Fibroblast of lung (primary cell): Measurements from ENCODE around the gene NRIP1. TPM values are rescaled to one million over a fixed set of nuclear protein-coding genes. Genes with fewer than 3 reads are reported as not detected.

Source experiments
- DNase-seq, 2 donors: peaks; one replicate each; pipeline versions ENCODE4 v3.0.0 to v3.0.0-alpha.2; 2010; ENCODE audit warnings: low read depth in 2 of 2
- H2AFZ ChIP-seq: 2 replicates; pipeline ENCODE4 v1.5.1; 2012; ENCODE audit warnings: low read length, control low read depth, inconsistent platforms
- H3K27ac ChIP-seq: 2 replicates; pipeline ENCODE4 v1.5.1; 2011; ENCODE audit warnings: low read length, control low read depth; ENCODE audit not compliant: insufficient read depth
- H3K27me3 ChIP-seq: 2 replicates; pipeline ENCODE4 v1.5.1; 2011; ENCODE audit warnings: mild to moderate bottlenecking, low read length; ENCODE audit not compliant: control insufficient read depth, insufficient read depth
- H3K36me3 ChIP-seq: 2 replicates; pipeline ENCODE4 v1.5.1; 2011; ENCODE audit warnings: low read length; ENCODE audit not compliant: control insufficient read depth, insufficient read depth
- H3K4me1 ChIP-seq: 2 replicates; pipeline ENCODE4 v1.5.1; 2011; ENCODE audit warnings: low read length; ENCODE audit not compliant: control insufficient read depth, insufficient read depth; ENCODE audit errors: extremely low read depth
- H3K4me2 ChIP-seq: 2 replicates; pipeline ENCODE4 v1.5.1; 2011; ENCODE audit warnings: low read length, control low read depth; ENCODE audit not compliant: insufficient read depth; ENCODE audit errors: extremely low read depth
- H3K4me3 ChIP-seq, 4 experiments: fragments of 200-600 bp in 1 of 4; sonication (generic) in 1 of 4; replicated peaks in 1 of 4; 2 replicates each; pipeline ENCODE4 v1.5.1; 2011 to 2016; ENCODE audit warnings: low read length in 4 of 4, low read depth in 3 of 4, mild to moderate bottlenecking in 3 of 4, control low read depth in 2 of 4, inconsistent platforms in 1 of 4, mixed read lengths in 1 of 4; ENCODE audit not compliant: insufficient read depth in 1 of 4; ENCODE audit errors: control extremely low read depth in 1 of 4
- H3K79me2 ChIP-seq: 2 replicates; pipeline ENCODE4 v1.5.1; 2012; ENCODE audit warnings: mild to moderate bottlenecking, low read length, inconsistent platforms; ENCODE audit not compliant: control insufficient read depth, insufficient read depth
- H3K9ac ChIP-seq: 2 replicates; pipeline ENCODE4 v1.5.1; 2011; ENCODE audit warnings: mild to moderate bottlenecking, low read length, control low read depth; ENCODE audit not compliant: insufficient read depth
- H3K9me3 ChIP-seq: 2 replicates; pipeline ENCODE4 v1.5.1; 2012; ENCODE audit warnings: low read depth, low read length; ENCODE audit not compliant: control insufficient read depth, insufficient read depth
- H4K20me1 ChIP-seq: 2 replicates; pipeline ENCODE4 v1.5.1; 2011; ENCODE audit warnings: low read length; ENCODE audit not compliant: control insufficient read depth, insufficient read depth; ENCODE audit errors: extremely low read depth
- EZH2 ChIP-seq: IDR thresholded peaks from 2 replicates; pipeline ENCODE4 v1.5.1; 2012; ENCODE audit warnings: low read length, control low read depth, mild to moderate bottlenecking; ENCODE audit errors: missing control alignments
- polyA plus RNA-seq, 2 donors: library from polyadenylated mRNA; depleted of rRNA in 1 of 2; stranded (reverse) in 1 of 2; unstranded in 1 of 2; fragments of >200 nt; gene quantifications; 2 replicates each; pipeline ENCODE4 v1.2.1, GENCODE V29; 2011 to 2012; ENCODE audit warnings: missing spikeins in 1 of 2
- total RNA-seq: library from RNA; depleted of rRNA; stranded (reverse); fragments of >200 nt; gene quantifications from 2 replicates; pipeline ENCODE4 v1.2.1, GENCODE V29; 2014
- TF ChIP-seq, protein P1 (sequence below), 2 donors: IDR thresholded peaks in 1 of 2; conservative IDR thresholded peaks in 1 of 2; 1 replicate in 1 of 2; 2 replicates in 1 of 2; pipeline ENCODE4 v1.5.1; 2011 to 2012; ENCODE audit warnings: low read length in 2 of 2, control low read depth in 1 of 2, inconsistent platforms in 1 of 2, low read depth in 1 of 2, mild to moderate bottlenecking in 1 of 2

NRIP1 gene
- total and polyA plus RNA-seq, 2 donors (not counting 1 experiment from before 2014, with no cell fraction given), result 17.8 to 24.8 TPM

DNA sequence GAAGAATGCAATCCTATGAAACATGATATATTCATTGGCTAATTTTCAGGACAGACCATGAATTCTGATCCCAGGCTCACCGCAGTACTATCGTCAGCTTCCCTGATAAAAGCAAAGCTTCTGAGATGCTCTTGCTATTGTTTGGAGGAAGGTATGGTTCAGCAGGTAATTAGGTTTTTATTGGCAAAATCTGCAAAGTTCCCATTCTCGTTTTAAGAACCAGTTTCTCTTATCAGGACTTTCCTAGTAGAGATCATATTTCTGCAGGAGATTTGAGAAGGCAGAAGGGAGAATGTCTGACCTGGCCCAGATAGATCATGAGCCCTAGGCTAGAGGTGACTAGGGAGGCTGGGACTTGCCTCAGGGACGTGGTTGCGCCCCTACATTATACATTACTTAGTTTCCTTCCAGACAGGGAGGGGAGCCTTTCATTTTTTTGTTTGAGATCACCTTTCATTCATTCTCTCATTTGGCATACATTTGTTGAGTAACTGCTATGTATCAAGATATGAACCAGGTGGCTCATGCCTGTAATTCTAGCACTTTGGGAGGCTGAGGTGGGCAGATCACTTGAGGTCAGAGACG lies 108.8 kb downstream of the NRIP1 start:
- Histone ChIP-seq H3K9me3 (no peaks in the 10 kb centered on the region), H3K9ac (no peak overlapping the region), H2AFZ (no peak overlapping the region), H3K4me3 (no peak overlapping the region), H3K27ac (no peak overlapping the region), H3K4me2 (no peak overlapping the region), H3K4me1 (no peaks in the 10 kb centered on the region), H3K36me3 (no peaks in the 10 kb centered on the region), H3K79me2 (no peaks in the 10 kb centered on the region), H3K27me3 (no peaks in the 10 kb centered on the region), H4K20me1 (no peaks in the 10 kb centered on the region)
- no peak for TF ChIP-seq EZH2
- TF ChIP-seq, protein P1, sequence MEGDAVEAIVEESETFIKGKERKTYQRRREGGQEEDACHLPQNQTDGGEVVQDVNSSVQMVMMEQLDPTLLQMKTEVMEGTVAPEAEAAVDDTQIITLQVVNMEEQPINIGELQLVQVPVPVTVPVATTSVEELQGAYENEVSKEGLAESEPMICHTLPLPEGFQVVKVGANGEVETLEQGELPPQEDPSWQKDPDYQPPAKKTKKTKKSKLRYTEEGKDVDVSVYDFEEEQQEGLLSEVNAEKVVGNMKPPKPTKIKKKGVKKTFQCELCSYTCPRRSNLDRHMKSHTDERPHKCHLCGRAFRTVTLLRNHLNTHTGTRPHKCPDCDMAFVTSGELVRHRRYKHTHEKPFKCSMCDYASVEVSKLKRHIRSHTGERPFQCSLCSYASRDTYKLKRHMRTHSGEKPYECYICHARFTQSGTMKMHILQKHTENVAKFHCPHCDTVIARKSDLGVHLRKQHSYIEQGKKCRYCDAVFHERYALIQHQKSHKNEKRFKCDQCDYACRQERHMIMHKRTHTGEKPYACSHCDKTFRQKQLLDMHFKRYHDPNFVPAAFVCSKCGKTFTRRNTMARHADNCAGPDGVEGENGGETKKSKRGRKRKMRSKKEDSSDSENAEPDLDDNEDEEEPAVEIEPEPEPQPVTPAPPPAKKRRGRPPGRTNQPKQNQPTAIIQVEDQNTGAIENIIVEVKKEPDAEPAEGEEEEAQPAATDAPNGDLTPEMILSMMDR (conservative IDR thresholded peaks at IDR 0.05 in 1 of 2, IDR thresholded peaks at IDR 0.05 in 1 of 2; ENCODE audit: low read depth in 1 of 2, low read length in 2 of 2), result no peak
- DNase-seq, result no peak

DNA sequence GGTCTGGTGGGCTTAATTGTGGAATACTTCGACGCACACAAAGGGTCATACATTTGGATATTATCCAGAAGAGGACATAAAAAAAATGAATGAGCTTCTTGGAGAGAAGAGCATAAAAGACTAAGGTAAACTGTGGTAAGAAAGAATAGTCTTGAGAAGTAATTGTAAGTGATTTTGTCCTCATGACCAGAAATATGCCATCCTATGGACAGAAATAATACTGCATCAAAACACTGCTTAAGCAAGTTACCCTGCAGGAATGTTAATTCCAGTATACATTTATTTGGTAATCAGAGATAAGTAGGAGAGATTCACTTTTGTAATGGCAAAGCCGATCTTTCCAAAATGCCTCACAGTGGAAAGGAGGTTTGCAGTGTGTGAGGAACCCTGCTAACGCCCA lies 111.9 kb downstream of the NRIP1 start:
- no peak overlapping the region for H3K4me2 ChIP-seq
- H3K4me3 ChIP-seq, result no peak overlapping the region
- no peak for DNase-seq
- no peaks in the 10 kb centered on the region for H3K36me3 ChIP-seq
- no peaks in the 10 kb centered on the region for H3K9me3 ChIP-seq
- no peak overlapping the region for H3K9ac ChIP-seq
- H3K79me2 ChIP-seq, result no peaks in the 10 kb centered on the region
- H3K27ac ChIP-seq, result no peak overlapping the region
- no peak overlapping the region for H2AFZ ChIP-seq
- H3K4me1 ChIP-seq, result no peaks in the 10 kb centered on the region
- TF ChIP-seq EZH2, result no peak
- TF ChIP-seq, protein P1 (conservative IDR thresholded peaks at IDR 0.05 in 1 of 2, IDR thresholded peaks at IDR 0.05 in 1 of 2; ENCODE audit: low read depth in 1 of 2, low read length in 2 of 2), result no peak
- H4K20me1 ChIP-seq, result no peaks in the 10 kb centered on the region
- H3K27me3 ChIP-seq, result no peaks in the 10 kb centered on the region

- Histone ChIP-seq H3K4me1 (no peaks in the 10 kb centered on the region), H3K4me2 (no peak overlapping the region), H3K79me2 (no peaks in the 10 kb centered on the region), H3K36me3 (no peaks in the 10 kb centered on the region), H4K20me1 (no peaks in the 10 kb centered on the region), H3K9ac (no peak overlapping the region), H3K9me3 (no peaks in the 10 kb centered on the region), H3K27me3 (no peaks in the 10 kb centered on the region), H3K27ac (no peak overlapping the region), H3K4me3 (no peak overlapping the region), H2AFZ (no peak overlapping the region)
- no peak for DNase-seq
- TF ChIP-seq, protein P1 (conservative IDR thresholded peaks at IDR 0.05 in 1 of 2, IDR thresholded peaks at IDR 0.05 in 1 of 2; ENCODE audit: low read depth in 1 of 2, low read length in 2 of 2), result no peak
- TF ChIP-seq EZH2, result no peak
Measured at GRCh38 chr21:14949603-14950002, 115.2 kb downstream of the NRIP1 start.
